ENCODE results near the gene CDC42EP5.
A peak's percentile ranks its signal among the peaks of the same experiment; 100 is the strongest.

CDC42EP5 gene

GRCh38 chr19:54461613-54462012 is 11.5 kb downstream of the CDC42EP5 start:
- no peak for DNase-seq

- no peak for DNase-seq
Measured at GRCh38 chr19:54461210-54461609, 11.9 kb downstream of the CDC42EP5 start.

GRCh38 chr19:54460230-54461005 is 12.7 kb downstream of the CDC42EP5 start:
- DNase-seq: no peak

- DNase-seq: no peak
Measured at GRCh38 chr19:54459282-54460229, 13.5 kb downstream of the CDC42EP5 start.

- DNase-seq: no peak
Measured at GRCh38 chr19:54458648-54459281, 14.3 kb downstream of the CDC42EP5 start.

- DNase-seq: no peak
Measured at GRCh38 chr19:54457773-54458647, 15.1 kb downstream of the CDC42EP5 start.

GRCh38 chr19:54456423-54457373 is 16.4 kb downstream of the CDC42EP5 start:
- no peak for DNase-seq

- DNase-seq: no peak
Measured at GRCh38 chr19:54455786-54456422, 17.2 kb downstream of the CDC42EP5 start.

GRCh38 chr19:54454781-54455675 is 18.1 kb downstream of the CDC42EP5 start:
- no peak for DNase-seq

- no peak for DNase-seq
Measured at GRCh38 chr19:54453921-54454780, 18.9 kb downstream of the CDC42EP5 start.

- no peak for DNase-seq
Measured at GRCh38 chr19:54452626-54453025, 20.5 kb downstream of the CDC42EP5 start.

- DNase-seq: no peak
Measured at GRCh38 chr19:54451997-54452396, 21.1 kb downstream of the CDC42EP5 start.

- no peak for DNase-seq
Measured at GRCh38 chr19:54451331-54451871, 21.7 kb downstream of the CDC42EP5 start.

- DNase-seq: no peak
Measured at GRCh38 chr19:54449701-54450069, 23.4 kb downstream of the CDC42EP5 start.

- DNase-seq: peak; percentile 94
Measured at GRCh38 chr19:54448774-54449700, 24.1 kb downstream of the CDC42EP5 start, which contains the start of gene LENG8. LENG8 (plus strand) TSS chr19:54449199; CDS start chr19:54451345, 2,146 bp downstream.

- peak; percentile 34 for DNase-seq
Measured at GRCh38 chr19:54448040-54448773, 24.9 kb downstream of the CDC42EP5 start.

All from NCI-H2171 treated with DMSO at 0.1 percent for 48 hours (cell line).